Measurements from ENCODE around the gene DGKZ. TPM values are rescaled to one million over a fixed set of nuclear protein-coding genes. Genes with fewer than 3 reads are reported as not detected.
A peak's percentile ranks its signal among the peaks of the same experiment; 100 is the strongest.

The DGKZ gene
- total RNA-seq, 1 experiment from 2014 or later: 57.9 TPM

DNA sequence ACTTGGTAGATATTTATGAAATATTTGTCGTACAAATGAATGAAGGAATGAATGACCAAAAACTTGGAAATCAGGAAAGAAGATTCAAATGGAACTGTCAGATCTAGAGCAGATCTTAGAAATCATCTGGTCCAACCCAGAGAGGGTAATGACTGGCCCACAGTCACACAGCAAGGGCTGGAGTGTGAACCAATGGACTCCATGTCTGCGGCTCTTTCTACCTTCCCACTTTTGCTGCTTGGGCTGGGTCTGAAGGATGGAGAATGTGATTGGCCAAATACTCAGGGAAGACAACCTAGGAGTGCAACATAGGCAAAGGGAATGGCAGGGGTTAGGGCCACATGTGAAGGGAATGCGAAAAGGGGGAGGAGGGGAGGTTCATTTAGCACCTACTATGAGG is 5.8 kb upstream of the DGKZ start:
- CTCF ChIA-PET: interaction anchor here (1.1 kb wide), 2 partner anchors 30 to 105 kb away, joined by 3 read pairs; no protein-coding TSS in a partner anchor
- H3K27ac Mint-ChIP-seq (ENCODE audit: low read depth, unreplicated experiment): no peak overlapping the region
- POLR2A ChIA-PET: no interaction called here
- intact Hi-C loops (cut with micrococcal nuclease): no loop called here
- no peaks in the 10 kb centered on the region for H3K36me3 Mint-ChIP-seq (ENCODE audit: insufficient read depth, unreplicated experiment)
- no TSS peak for BruUV-seq (replicated peaks)
- H3K27me3 Mint-ChIP-seq (ENCODE audit: insufficient read depth, unreplicated experiment): no peaks in the 10 kb centered on the region
- no peak for TF ChIP-seq CTCF (IDR thresholded peaks at IDR 0.05; ENCODE audit: unreplicated experiment)
- no peak for DNase-seq (ENCODE audit: unreplicated experiment)
- no peak overlapping the region for H3K4me3 Mint-ChIP-seq (ENCODE audit: unreplicated experiment)
- peaks cover 44% of the 10 kb centered on the region for H3K4me1 Mint-ChIP-seq (ENCODE audit: insufficient read depth, unreplicated experiment)
- H3K9me3 Mint-ChIP-seq (ENCODE audit: unreplicated experiment): no peaks in the 10 kb centered on the region

- DNase-seq (ENCODE audit: unreplicated experiment): no peak
- Mint-ChIP-seq H3K4me1 (ENCODE audit: insufficient read depth, unreplicated experiment) (peaks cover 46% of the 10 kb centered on the region), H3K27ac (ENCODE audit: low read depth, unreplicated experiment) (no peak overlapping the region), H3K9me3 (ENCODE audit: unreplicated experiment) (no peaks in the 10 kb centered on the region), H3K27me3 (ENCODE audit: insufficient read depth, unreplicated experiment) (no peaks in the 10 kb centered on the region), H3K36me3 (ENCODE audit: insufficient read depth, unreplicated experiment) (no peaks in the 10 kb centered on the region), H3K4me3 (ENCODE audit: unreplicated experiment) (no peak overlapping the region)
- no TSS peak for BruUV-seq (replicated peaks)
- TF ChIP-seq CTCF (IDR thresholded peaks at IDR 0.05; ENCODE audit: unreplicated experiment): no peak
- POLR2A ChIA-PET: no interaction called here
- intact Hi-C loops (cut with micrococcal nuclease): no loop called here
- CTCF ChIA-PET: interaction anchor here (0.6 to 1.1 kb wide), 2 partner anchors 10 to 30 kb away, joined by 3 read pairs; no protein-coding TSS in a partner anchor
These were observed 5.0 kb upstream of the DGKZ start for GRCh38 chr11:46342239-46342638.

DNA sequence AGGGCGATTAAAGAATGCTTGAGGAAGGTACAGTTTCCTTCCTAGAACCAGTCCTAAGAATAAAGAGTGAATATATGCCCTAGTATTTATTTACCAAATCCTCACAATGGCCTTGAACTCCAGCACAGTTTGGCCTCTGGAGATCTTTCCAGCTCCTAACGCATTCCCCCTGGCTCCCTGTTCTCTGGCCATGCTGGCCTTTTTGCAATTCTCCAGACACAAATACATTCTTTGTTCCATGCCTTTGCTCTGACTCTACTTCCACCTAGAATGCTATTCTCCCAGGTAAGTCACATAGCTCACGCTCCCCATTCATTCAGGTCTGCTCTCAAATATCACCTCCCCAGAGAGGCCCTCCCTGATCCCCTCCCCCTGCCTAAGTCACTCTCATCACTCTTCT is 3.7 kb upstream of the DGKZ start:
- no peak for DNase-seq (ENCODE audit: unreplicated experiment)
- H3K4me1 Mint-ChIP-seq (ENCODE audit: insufficient read depth, unreplicated experiment): peaks cover 38% of the 10 kb centered on the region
- peaks cover 2% of the 10 kb centered on the region for H3K36me3 Mint-ChIP-seq (ENCODE audit: insufficient read depth, unreplicated experiment)
- BruUV-seq (replicated peaks): no TSS peak
- no peaks in the 10 kb centered on the region for H3K27me3 Mint-ChIP-seq (ENCODE audit: insufficient read depth, unreplicated experiment)
- ChIA-PET CTCF (interaction anchor here (0.6 to 2.4 kb wide), 6 partner anchors 13 to 297 kb away, joined by 3 to 12 read pairs (median 4); no protein-coding TSS in a partner anchor), POLR2A (interaction anchor here (1.0 kb wide), 1 partner anchor 33 kb away, joined by 4 read pairs; no protein-coding TSS in a partner anchor)
- no peak overlapping the region for H3K27ac Mint-ChIP-seq (ENCODE audit: low read depth, unreplicated experiment)
- intact Hi-C loops (cut with micrococcal nuclease): no loop called here
- no peak overlapping the region for H3K4me3 Mint-ChIP-seq (ENCODE audit: unreplicated experiment)
- TF ChIP-seq CTCF (IDR thresholded peaks at IDR 0.05; ENCODE audit: unreplicated experiment): no peak
- H3K9me3 Mint-ChIP-seq (ENCODE audit: unreplicated experiment): no peaks in the 10 kb centered on the region

DNA sequence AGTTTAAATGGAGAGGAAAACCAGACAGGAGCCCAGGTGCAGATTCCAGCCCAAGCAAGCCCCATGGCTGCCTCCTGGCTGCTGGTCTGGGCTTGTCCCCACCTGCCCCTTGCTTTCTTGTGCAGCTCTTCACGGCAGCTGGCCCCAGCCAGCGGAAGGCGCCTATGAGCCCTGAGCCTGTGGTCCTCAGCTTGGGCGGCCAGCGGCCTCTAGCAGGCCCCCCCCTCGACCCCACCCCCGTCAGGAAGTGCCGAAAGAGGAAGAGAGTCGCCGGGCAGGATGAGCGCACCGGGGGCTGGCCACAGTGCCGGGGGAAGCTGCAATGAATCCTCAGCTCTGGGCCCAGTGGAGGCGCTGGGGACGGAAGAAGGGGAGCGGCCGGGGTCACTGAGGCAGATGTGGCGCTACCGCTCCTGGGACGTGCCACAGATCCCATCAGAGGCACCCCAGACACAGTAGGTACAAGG is 2.1 kb upstream of the DGKZ start:
- POLR2A ChIA-PET: interaction anchor here (0.6 to 1.2 kb wide), 6 partner anchors 8 to 372 kb away, joined by 3 to 5 read pairs (median 4); no protein-coding TSS in a partner anchor
- DNase-seq (ENCODE audit: unreplicated experiment): peak; percentile 49
- H3K4me3 Mint-ChIP-seq (ENCODE audit: unreplicated experiment): peak overlapping the region; percentile 47

More for the DNA sequence above, 2.1 kb upstream of the DGKZ start:
- intact Hi-C loops (cut with micrococcal nuclease): no loop called here
- H3K27ac Mint-ChIP-seq (ENCODE audit: low read depth, unreplicated experiment): peak overlapping the region; percentile 9
- CTCF ChIA-PET: interaction anchor here (0.6 to 2.4 kb wide), 7 partner anchors 9 to 322 kb away, joined by 3 to 12 read pairs (median 4); no protein-coding TSS in a partner anchor
- H3K9me3 Mint-ChIP-seq (ENCODE audit: unreplicated experiment): no peaks in the 10 kb centered on the region
- TF ChIP-seq CTCF (IDR thresholded peaks at IDR 0.05; ENCODE audit: unreplicated experiment): no peak
- no TSS peak for BruUV-seq (replicated peaks)
- peaks cover 32% of the 10 kb centered on the region for H3K4me1 Mint-ChIP-seq (ENCODE audit: insufficient read depth, unreplicated experiment)
- peaks cover 6% of the 10 kb centered on the region for H3K36me3 Mint-ChIP-seq (ENCODE audit: insufficient read depth, unreplicated experiment)
- no peaks in the 10 kb centered on the region for H3K27me3 Mint-ChIP-seq (ENCODE audit: insufficient read depth, unreplicated experiment)

Data from MCF 10A (cell line).